Stimulated activated CD4-positive, alpha-beta T cell treated with anti-CD3 and anti-CD28 coated beads, Interleukin-1b, Interleukin-23, amount 100 ng/mL, for 24 hours (primary cell): ENCODE measurements around the gene CFAP161.
A peak's percentile ranks its signal among the peaks of the same experiment; 100 is the strongest.

Source experiments
- DNase-seq, 4 experiments: peaks; one replicate each; pipeline ENCODE4 v3.0.0-alpha.2; 2020; ENCODE audit warnings: low read depth in 4 of 4, low spot score in 1 of 4

Gene CFAP161

GRCh38 chr15:81133782-81134461 is at the start of gene CFAP161:
CFAP161 (plus strand) TSS chr15:81134270; CDS start chr15:81134330, 60 bp downstream.
- DNase-seq = peak; percentile 0 to 21 (median 17)

- no peak for DNase-seq
Measured at GRCh38 chr15:81084716-81085115, 49.4 kb upstream of the CFAP161 start.

GRCh38 chr15:81085213-81085612 is 48.9 kb upstream of the CFAP161 start:
- no peak for DNase-seq

GRCh38 chr15:81085898-81086297 is 48.2 kb upstream of the CFAP161 start:
- DNase-seq = no peak

GRCh38 chr15:81087066-81087465 is 47.0 kb upstream of the CFAP161 start:
- no peak for DNase-seq

- no peak for DNase-seq
Measured at GRCh38 chr15:81087694-81088093, 46.4 kb upstream of the CFAP161 start.

- DNase-seq = no peak
Measured at GRCh38 chr15:81088470-81089013, 45.5 kb upstream of the CFAP161 start.

GRCh38 chr15:81091889-81092558 is 42.0 kb upstream of the CFAP161 start:
- DNase-seq = no peak

- DNase-seq = no peak
Measured at GRCh38 chr15:81092559-81092902, 41.5 kb upstream of the CFAP161 start.

GRCh38 chr15:81093961-81094360 is 40.1 kb upstream of the CFAP161 start:
- DNase-seq = no peak

GRCh38 chr15:81095690-81096365 is 38.2 kb upstream of the CFAP161 start:
- DNase-seq = no peak

GRCh38 chr15:81096398-81096797 is 37.7 kb upstream of the CFAP161 start:
- DNase-seq = no peak

- no peak for DNase-seq
Measured at GRCh38 chr15:81097116-81097889, 36.8 kb upstream of the CFAP161 start.

GRCh38 chr15:81097890-81098280 is 36.2 kb upstream of the CFAP161 start:
- DNase-seq = no peak

- no peak for DNase-seq
Measured at GRCh38 chr15:81098349-81098748, 35.7 kb upstream of the CFAP161 start.

GRCh38 chr15:81098861-81099651 is 35.0 kb upstream of the CFAP161 start:
- no peak for DNase-seq

- DNase-seq = no peak
Measured at GRCh38 chr15:81101894-81102815, 31.9 kb upstream of the CFAP161 start.

- DNase-seq = no peak
Measured at GRCh38 chr15:81103857-81104256, 30.2 kb upstream of the CFAP161 start.

GRCh38 chr15:81105545-81105944 is 28.5 kb upstream of the CFAP161 start:
- DNase-seq = no peak
